ENCODE data around the gene FGF12. TPM values are rescaled to one million over a fixed set of nuclear protein-coding genes. Genes with fewer than 3 reads are reported as not detected.

Gene FGF12
- 0.03 and 0.07 TPM in 2 replicates for total RNA-seq

DNA sequence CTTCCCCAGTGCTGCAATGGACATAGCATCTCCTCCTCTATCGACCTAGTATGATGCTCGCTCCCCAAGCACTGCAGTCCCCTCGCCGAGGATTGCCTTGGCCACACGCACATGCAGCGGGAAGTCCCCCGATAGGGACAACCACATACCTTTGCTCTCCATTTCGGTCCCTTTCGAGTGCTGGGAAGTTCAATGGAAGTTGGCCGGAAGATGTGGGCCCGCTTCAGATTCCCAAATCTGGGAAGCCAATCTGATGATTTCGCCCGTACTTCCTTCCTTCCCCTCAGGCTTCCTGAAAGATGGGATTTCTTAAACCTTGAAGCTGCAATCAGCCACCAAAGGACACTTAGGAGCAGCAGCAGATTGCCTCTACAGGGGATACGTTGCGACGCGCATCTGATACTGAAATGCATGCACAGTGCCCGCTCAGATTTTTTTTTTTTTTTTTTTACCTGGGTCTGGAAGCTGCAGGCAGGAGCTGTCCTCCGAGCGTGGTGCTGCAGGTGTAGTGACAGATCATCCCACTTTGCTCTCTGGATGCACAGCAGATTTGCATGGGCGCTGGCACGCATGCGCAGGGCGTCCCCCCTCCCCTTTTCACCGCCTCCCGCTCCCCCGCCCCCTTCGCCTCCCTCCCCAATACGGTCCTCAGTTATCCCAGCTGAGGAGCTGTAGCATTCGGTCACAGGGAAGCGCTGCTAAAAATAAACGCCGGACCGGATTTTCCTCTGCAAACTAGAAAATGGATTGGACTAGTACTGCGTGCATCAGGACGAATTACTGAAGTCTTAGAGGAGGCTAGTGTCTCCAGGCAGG is at the start of gene FGF12:
Gene FGF12 (minus strand): TSS at position 510 of the 816 bp plus-strand sequence.

Other genes starting within 250 kb of the FGF12 start
- 3.7 and 5.1 TPM in 2 replicates for gene MB21D2, start 190.3 kb upstream of the FGF12 start, total RNA-seq